Caco-2 (cell line): ENCODE results near the gene MATN4. TPM values are rescaled to one million over a fixed set of nuclear protein-coding genes. Genes with fewer than 3 reads are reported as not detected.

Experiments
- BruUV-seq: library from RNA; stranded (reverse); fragments of 400-500 nt; replicated peaks from 2 replicates; lab custom pipeline; 2021; lab: Mats Ljungman, UMichigan
- CTCF ChIA-PET: fragments of 300-600 bp; sonication (Branson Sonifier 250); formaldehyde crosslinking; loops from one replicate; lab custom pipeline; 2022; ENCODE audit warnings: antibody characterized with exemption; lab: Charles Lee
- POLR2A ChIA-PET: fragments of 300-600 bp; sonication (Branson Sonifier 250); formaldehyde crosslinking; loops from one replicate; lab custom pipeline; 2022; ENCODE audit warnings: antibody characterized with exemption; lab: Charles Lee
- DNase-seq, 2 experiments: peaks; one replicate each; pipeline versions ENCODE4 v3.0.0 to v3.0.0-alpha.2; 2020 to 2022
- H3K27me3 ChIP-seq: replicated peaks from 2 replicates; pipeline ENCODE4 v1.6.0; 2011; ENCODE audit warnings: low read length; ENCODE audit not compliant: control insufficient read depth, insufficient read depth
- H3K36me3 ChIP-seq: 2 replicates; pipeline ENCODE4 v1.5.1; 2011; ENCODE audit warnings: low read length; ENCODE audit not compliant: control insufficient read depth, insufficient read depth
- H3K4me1 ChIP-seq: fragments of 250-450 bp; sonication (Bioruptor Pico); 2 replicates; pipeline ENCODE4 v1.5.1; 2020; ENCODE audit warnings: mild to moderate bottlenecking
- H3K4me3 ChIP-seq: 2 replicates; pipeline ENCODE4 v1.5.1; 2011; ENCODE audit warnings: low read depth, mild to moderate bottlenecking, control low read depth, low read length
- H3K9me3 ChIP-seq: fragments of 250-450 bp; sonication (Bioruptor Pico); 2 replicates; pipeline ENCODE4 v1.5.1; 2020; ENCODE audit warnings: mild to moderate bottlenecking, moderate library complexity
- H3K27ac Mint-ChIP-seq: one replicate; pipeline ENCODE4 v1.8.0; 2022; ENCODE audit warnings: mixed read lengths; ENCODE audit not compliant: unreplicated experiment
- H3K27me3 Mint-ChIP-seq: one replicate; pipeline ENCODE4 v1.8.0; 2022; ENCODE audit warnings: mixed read lengths; ENCODE audit not compliant: insufficient read depth, unreplicated experiment
- H3K36me3 Mint-ChIP-seq: one replicate; pipeline ENCODE4 v1.8.0; 2022; ENCODE audit warnings: mild to moderate bottlenecking, mixed read lengths; ENCODE audit not compliant: insufficient read depth, unreplicated experiment
- H3K4me1 Mint-ChIP-seq: one replicate; pipeline ENCODE4 v1.8.0; 2022; ENCODE audit warnings: low read depth, mixed read lengths; ENCODE audit not compliant: unreplicated experiment
- H3K4me3 Mint-ChIP-seq: one replicate; pipeline ENCODE4 v1.8.0; 2022; ENCODE audit warnings: mild to moderate bottlenecking, moderate library complexity, mixed read lengths; ENCODE audit not compliant: unreplicated experiment
- H3K9me3 Mint-ChIP-seq: one replicate; pipeline ENCODE4 v1.8.0; 2022; ENCODE audit warnings: mixed read lengths; ENCODE audit not compliant: unreplicated experiment
- CTCF ChIP-seq, 2 experiments: fragments of 200-600 bp in 1 of 2; IDR thresholded peaks; 1 replicate in 1 of 2; 2 replicates in 1 of 2; pipeline versions ENCODE4 v1.5.1 to v1.8.0; 2011 to 2022; ENCODE audit warnings: antibody characterized with exemption in 1 of 2, control low read depth in 1 of 2, inconsistent platforms in 1 of 2, low read depth in 1 of 2, low read length in 1 of 2, mild to moderate bottlenecking in 1 of 2, moderate library complexity in 1 of 2; ENCODE audit not compliant: insufficient read depth in 1 of 2, severe bottlenecking in 1 of 2, unreplicated experiment in 1 of 2
- intact Hi-C: fragments of 100-400 bp; cut with micrococcal nuclease; formaldehyde crosslinking; loops from one replicate; pipeline ENCODE4 v1.10.0; 2022; ENCODE audit not compliant: unreplicated experiment
- total RNA-seq: library from RNA; stranded (reverse); gene quantifications from 2 replicates; pipeline ENCODE4 v1.2.3, GENCODE V29; 2022

MATN4 gene
- total RNA-seq, 1 experiment from 2014 or later: not detected

- Mint-ChIP-seq H3K27ac (no peak overlapping the region), H3K4me1 (no peaks in the 10 kb centered on the region), H3K27me3 (peaks cover 34% of the 10 kb centered on the region), H3K4me3 (no peak overlapping the region), H3K36me3 (no peaks in the 10 kb centered on the region), H3K9me3 (no peaks in the 10 kb centered on the region)
- BruUV-seq: no TSS peak
- ChIA-PET CTCF (interaction anchor here (3.1 kb wide), 1 partner anchor 10 kb away, joined by 17 read pairs; no protein-coding TSS in a partner anchor), POLR2A (no interaction called here)
- Histone ChIP-seq H3K27me3 (no peaks in the 10 kb centered on the region; the same call in 1 of the 2 replicates), H3K4me1 (no peaks in the 10 kb centered on the region), H3K4me3 (no peak overlapping the region), H3K9me3 (no peaks in the 10 kb centered on the region), H3K36me3 (no peaks in the 10 kb centered on the region)
- intact Hi-C loops: no loop called here
- no peak for DNase-seq
- TF ChIP-seq CTCF (IDR thresholded peaks at IDR 0.05; ENCODE audit: insufficient read depth in 1 of 2, low read depth in 1 of 2, low read length in 1 of 2, severe bottlenecking in 1 of 2, unreplicated experiment in 1 of 2): no peak
Observed at GRCh38 chr20:45283551-45284057, 24.5 kb downstream of the MATN4 start.

DNA sequence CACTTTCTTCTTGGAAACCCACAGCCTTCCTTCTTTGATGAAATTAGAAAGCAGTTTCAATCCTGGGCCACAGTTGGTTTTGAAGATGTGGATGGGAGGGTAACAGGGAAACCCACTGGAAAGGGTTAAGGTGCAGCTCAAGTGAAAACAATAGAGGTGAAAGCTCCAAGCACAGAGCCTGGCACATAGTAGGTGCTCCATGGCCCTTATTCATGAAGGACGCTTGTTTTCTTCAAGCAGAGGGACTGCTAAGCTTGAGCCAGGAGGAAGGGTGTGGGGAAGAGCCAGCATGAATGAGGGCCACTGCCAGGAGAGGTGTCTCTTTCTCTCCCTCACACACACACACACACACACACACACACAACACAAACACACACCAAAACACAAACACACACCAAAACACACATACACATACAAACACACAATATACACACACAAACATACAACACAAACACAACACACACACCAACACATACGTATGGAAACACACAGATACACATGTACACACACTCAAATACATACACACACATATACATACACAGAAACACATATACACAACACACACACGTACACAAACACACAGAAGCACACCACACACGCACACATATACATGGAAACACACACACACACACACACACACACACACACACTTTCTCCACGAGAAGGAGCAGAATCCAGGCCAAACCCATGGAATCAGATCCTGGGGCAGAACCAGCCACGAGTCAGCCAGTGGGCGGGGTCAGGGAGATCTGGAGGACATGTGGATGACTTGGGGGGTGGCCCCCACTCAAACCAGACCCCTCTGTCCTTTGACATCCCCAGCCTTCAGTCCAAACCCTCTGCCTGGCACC is 25.2 kb downstream of the MATN4 start:
- CTCF ChIA-PET: interaction anchor here (0.6 to 3.1 kb wide), 3 partner anchors 11 to 223 kb away, joined by 3 to 17 read pairs (median 3); no protein-coding TSS in a partner anchor
- H3K27ac Mint-ChIP-seq: no peak overlapping the region
- no peaks in the 10 kb centered on the region for H3K9me3 Mint-ChIP-seq
- H3K36me3 Mint-ChIP-seq: no peaks in the 10 kb centered on the region
- no peak for DNase-seq
- no TSS peak for BruUV-seq
- no peaks in the 10 kb centered on the region for H3K9me3 ChIP-seq
- no peaks in the 10 kb centered on the region for H3K36me3 ChIP-seq
- no peak overlapping the region for H3K4me3 Mint-ChIP-seq
- intact Hi-C loops: no loop called here
- no peaks in the 10 kb centered on the region for H3K4me1 Mint-ChIP-seq
- no peak overlapping the region for H3K4me3 ChIP-seq
- no peaks in the 10 kb centered on the region; the same call in 1 of the 2 replicates for H3K27me3 ChIP-seq
- no peaks in the 10 kb centered on the region for H3K4me1 ChIP-seq
- peaks cover 33% of the 10 kb centered on the region for H3K27me3 Mint-ChIP-seq
- TF ChIP-seq CTCF (IDR thresholded peaks at IDR 0.05; ENCODE audit: insufficient read depth in 1 of 2, low read depth in 1 of 2, low read length in 1 of 2, severe bottlenecking in 1 of 2, unreplicated experiment in 1 of 2): no peak
- POLR2A ChIA-PET: no interaction called here

- no peaks in the 10 kb centered on the region for H3K4me1 ChIP-seq
- Mint-ChIP-seq H3K4me1 (no peaks in the 10 kb centered on the region), H3K27ac (no peak overlapping the region), H3K4me3 (no peak overlapping the region), H3K9me3 (no peaks in the 10 kb centered on the region), H3K36me3 (no peaks in the 10 kb centered on the region), H3K27me3 (peaks cover 28% of the 10 kb centered on the region)
- no peak overlapping the region for H3K4me3 ChIP-seq
- TF ChIP-seq CTCF (IDR thresholded peaks at IDR 0.05; ENCODE audit: insufficient read depth in 1 of 2, low read depth in 1 of 2, low read length in 1 of 2, severe bottlenecking in 1 of 2, unreplicated experiment in 1 of 2): no peak
- no peaks in the 10 kb centered on the region; the same call in 1 of the 2 replicates for H3K27me3 ChIP-seq
- intact Hi-C loops: no loop called here
- POLR2A ChIA-PET: no interaction called here
- no peaks in the 10 kb centered on the region for H3K36me3 ChIP-seq
- BruUV-seq: no TSS peak
- CTCF ChIA-PET: interaction anchor here (1.2 kb wide), 1 partner anchor 14 kb away, joined by 3 read pairs; no protein-coding TSS in a partner anchor
- DNase-seq: no peak
- H3K9me3 ChIP-seq: no peaks in the 10 kb centered on the region
Observed at GRCh38 chr20:45279992-45280391, 28.1 kb downstream of the MATN4 start.
